HG02840 (cell line): ENCODE data around the gene ANO4.
"Not testable (repeated sequence)": the region's sequence is repeated elsewhere in the genome, so short reads cannot be mapped to it uniquely, and the experiment has no call there.

Experiments
- ATAC-seq: cut with Tn5 transposase; IDR thresholded peaks from one replicate; pipeline ENCODE4 v1.9.1; 2021; ENCODE audit warnings: mild to moderate bottlenecking, moderate library complexity, moderate number of reproducible peaks; ENCODE audit not compliant: unreplicated experiment, low FRiP score

Gene ANO4

GRCh38 chr12:101074940-101075680 lies 280.5 kb downstream of the ANO4 start:
- ATAC-seq: no peak

GRCh38 chr12:101076921-101077320 lies 282.3 kb downstream of the ANO4 start:
- no peak for ATAC-seq

- no peak for ATAC-seq
Observed at GRCh38 chr12:101077791-101078528, 283.4 kb downstream of the ANO4 start.

- ATAC-seq: no peak
Observed at GRCh38 chr12:101078536-101079285, 284.1 kb downstream of the ANO4 start.

GRCh38 chr12:101082706-101083105 lies 288.1 kb downstream of the ANO4 start:
- no peak for ATAC-seq

GRCh38 chr12:101086490-101087135 lies 292.0 kb downstream of the ANO4 start:
- no peak for ATAC-seq

- no peak for ATAC-seq
Observed at GRCh38 chr12:101087920-101088319, 293.3 kb downstream of the ANO4 start.

GRCh38 chr12:101089271-101089670 lies 294.7 kb downstream of the ANO4 start:
- no peak for ATAC-seq

GRCh38 chr12:101090222-101090621 lies 295.6 kb downstream of the ANO4 start:
- ATAC-seq: not testable (repeated sequence)

- no peak for ATAC-seq
Observed at GRCh38 chr12:101097829-101098580, 303.4 kb downstream of the ANO4 start.

- no peak for ATAC-seq
Observed at GRCh38 chr12:101107032-101107763, 312.6 kb downstream of the ANO4 start.

- no peak for ATAC-seq
Observed at GRCh38 chr12:101108130-101108529, 313.6 kb downstream of the ANO4 start.

- ATAC-seq: no peak
Observed at GRCh38 chr12:101110866-101111265, 316.3 kb downstream of the ANO4 start.

GRCh38 chr12:101111441-101111840 lies 316.9 kb downstream of the ANO4 start:
- ATAC-seq: no peak

GRCh38 chr12:101115326-101115725 lies 320.8 kb downstream of the ANO4 start:
- ATAC-seq: no peak

- no peak for ATAC-seq
Observed at GRCh38 chr12:101116911-101117310, 322.3 kb downstream of the ANO4 start.

- ATAC-seq: no peak
Observed at GRCh38 chr12:101117842-101118241, 323.3 kb downstream of the ANO4 start.

- no peak for ATAC-seq
Observed at GRCh38 chr12:101127521-101128219, 333.1 kb downstream of the ANO4 start.
